Measurements from ENCODE around the gene C1orf115.

GRCh38 chr1:220642285-220642684 lies 47.9 kb upstream of the C1orf115 start:
- TF ChIP-seq CTCF (IDR thresholded peaks at IDR 0.05), result no peak
- no peak for TF ChIP-seq RCOR1 (IDR thresholded peaks at IDR 0.05; ENCODE audit: low read length)
- TF ChIP-seq RAD21 (IDR thresholded peaks at IDR 0.05; ENCODE audit: low read length), result no peak
- no peak for TF ChIP-seq MAX (IDR thresholded peaks at IDR 0.05; ENCODE audit: low read depth)
- no peak for TF ChIP-seq POLR2AphosphoS5 (IDR thresholded peaks at IDR 0.05; ENCODE audit: low read depth, low read length)
